Mammary epithelial cell (primary cell): ENCODE measurements around the gene TESK2.

Source experiments
- CTCF ChIP-seq, 2 donors: IDR thresholded peaks in 1 of 2; conservative IDR thresholded peaks in 1 of 2; 2 replicates each; pipeline ENCODE4 v1.5.1; 2011 to 2012; ENCODE audit warnings: inconsistent platforms in 2 of 2, low read length in 2 of 2, mild to moderate bottlenecking in 2 of 2, control low read depth in 1 of 2, low read depth in 1 of 2; ENCODE audit not compliant: insufficient read depth in 1 of 2; ENCODE audit errors: extremely low read depth in 1 of 2
- EZH2 ChIP-seq: IDR thresholded peaks from 2 replicates; pipeline ENCODE4 v1.6.1; 2012; ENCODE audit warnings: low read length, inconsistent platforms, borderline replicate concordance

GRCh38 chr1:45501505-45501859, 10.5 kb upstream of the TESK2 start:
- TF ChIP-seq CTCF (conservative IDR thresholded peaks at IDR 0.05 in 1 of 2, IDR thresholded peaks at IDR 0.05 in 1 of 2; ENCODE audit: extremely low read depth in 1 of 2, insufficient read depth in 1 of 2, low read depth in 1 of 2, low read length in 2 of 2) = no peak
- no peak for TF ChIP-seq EZH2
